HepG2 (cell line): ENCODE data around the gene SAMD10. TPM values are rescaled to one million over a fixed set of nuclear protein-coding genes. Genes with fewer than 3 reads are reported as not detected.

Experiments used
- ATAC-seq: fragments of 200-7000 bp; cut with Tn5 transposase; 3 replicates; pipeline ENCODE4 v1.9.1; 2020; ENCODE audit warnings: mild to moderate bottlenecking, moderate library complexity
- BruUV-seq: library from RNA; stranded (reverse); fragments of 400-500 nt; replicated peaks from 2 replicates; lab custom pipeline; 2021; lab: Mats Ljungman, UMichigan
- CTCF ChIA-PET: fragments of 300-600 bp; formaldehyde crosslinking; extraction: SDS; loops from one replicate; lab custom pipeline; 2021; ENCODE audit warnings: low total read pairs, inconsistent platforms, low intra/inter-chr PET ratio; lab: Yijun Ruan, JAX
- POLR2A ChIA-PET: fragments of 350-600 bp; sonication (Branson Sonifier 250); formaldehyde crosslinking; loops from one replicate; lab custom pipeline; 2020; ENCODE audit warnings: antibody characterized with exemption, inconsistent platforms; lab: Yijun Ruan, JAX
- DNase-seq: peaks from one replicate; pipeline ENCODE4 v3.0.0-alpha.2; 2015; ENCODE audit warnings: low spot score
- FAIRE-seq: peaks from 3 replicates; lab custom pipeline; 2011; peaks lifted over from hg19 to GRCh38; lab: Jason Lieb, UNC
- H2AFZ ChIP-seq: one replicate; pipeline ENCODE4 v1.6.1; 2011; ENCODE audit warnings: low read length, inconsistent platforms
- H3K27ac ChIP-seq: fragments of 300-600 bp; 3 replicates; pipeline ENCODE4 v1.8.0; 2011; ENCODE audit warnings: mixed run types, mild to moderate bottlenecking, mixed read lengths, low read length, inconsistent platforms; ENCODE audit not compliant: insufficient read depth; ENCODE audit errors: extremely low read length
- H3K27me3 ChIP-seq, 2 experiments: fragments of 200-600 bp in 1 of 2; 2 replicates in 1 of 2; 3 replicates in 1 of 2; pipeline versions ENCODE4 v1.6.0 to v1.8.0; 2011; ENCODE audit warnings: low read length in 2 of 2, mild to moderate bottlenecking in 2 of 2, moderate library complexity in 2 of 2, inconsistent platforms in 1 of 2; ENCODE audit not compliant: insufficient read depth in 2 of 2, control insufficient read depth in 1 of 2
- H3K36me3 ChIP-seq, 2 experiments: fragments of 200-600 bp in 1 of 2; replicated peaks in 1 of 2; 2 replicates in 1 of 2; 3 replicates in 1 of 2; pipeline versions ENCODE4 v1.5.1 to v1.8.0; 2011; ENCODE audit warnings: low read length in 2 of 2, inconsistent platforms in 1 of 2; ENCODE audit not compliant: insufficient read depth in 2 of 2, control insufficient read depth in 1 of 2
- H3K4me1 ChIP-seq: 2 replicates; pipeline ENCODE4 v1.5.1; 2012; ENCODE audit warnings: low read length, inconsistent platforms; ENCODE audit not compliant: insufficient read depth
- H3K4me2 ChIP-seq: 2 replicates; pipeline ENCODE4 v1.6.0; 2011; ENCODE audit warnings: low read depth, low read length, inconsistent platforms
- H3K4me3 ChIP-seq, 3 experiments: fragments of 200-600 bp in 1 of 3; sonication (generic), shearing (Covaris generic) in 1 of 3; replicated peaks in 1 of 3; 2 replicates each; pipeline ENCODE4 v1.5.1; 2011 to 2016; ENCODE audit warnings: low read length in 3 of 3, inconsistent platforms in 2 of 3, low read depth in 2 of 3, mild to moderate bottlenecking in 2 of 3, control low read depth in 1 of 3, mixed read lengths in 1 of 3; ENCODE audit not compliant: insufficient read depth in 1 of 3
- H3K79me2 ChIP-seq: one replicate; pipeline ENCODE4 v1.6.1; 2011; ENCODE audit warnings: low read length, inconsistent platforms; ENCODE audit not compliant: insufficient read depth
- H3K9ac ChIP-seq: 2 replicates; pipeline ENCODE4 v1.6.0; 2011; ENCODE audit warnings: mild to moderate bottlenecking, low read depth, low read length, inconsistent platforms; ENCODE audit not compliant: insufficient read depth
- H3K9me3 ChIP-seq: 2 replicates; pipeline ENCODE4 v1.5.1; 2012; ENCODE audit warnings: mild to moderate bottlenecking, low read length
- H4K20me1 ChIP-seq: 2 replicates; pipeline ENCODE4 v1.6.0; 2011; ENCODE audit warnings: inconsistent platforms, mild to moderate bottlenecking, low read length, moderate library complexity; ENCODE audit not compliant: insufficient read depth
- CENPT ChIP-seq: sonication (generic); formaldehyde crosslinking; IDR thresholded peaks from 2 replicates; pipeline ENCODE4 v1.8.0; 2022; ENCODE audit warnings: low read depth, mild to moderate bottlenecking, moderate library complexity, missing genetic modification reagents
- CTCF ChIP-seq: sonication (generic); formaldehyde crosslinking; IDR thresholded peaks from 2 replicates; pipeline ENCODE4 v1.5.0; 2020; ENCODE audit warnings: mild to moderate bottlenecking, missing genetic modification reagents, moderate library complexity
- KAT7 ChIP-seq: IDR thresholded peaks from 2 replicates; pipeline ENCODE4 v1.6.1; 2018; ENCODE audit warnings: borderline replicate concordance, missing compliant biosample characterization
- MAFF ChIP-seq: IDR thresholded peaks from 2 replicates; pipeline ENCODE4 v1.6.1; 2011; ENCODE audit warnings: low read depth, low read length, improper control_type of control experiment
- NCOR1 ChIP-seq: fragments of 200-600 bp; sonication (generic); IDR thresholded peaks from 2 replicates; pipeline ENCODE4 v1.7.0; 2017; ENCODE audit warnings: antibody characterized with exemption, low read length, borderline replicate concordance
- RELA ChIP-seq: sonication (generic); formaldehyde crosslinking; IDR thresholded peaks from 2 replicates; pipeline ENCODE4 v1.4.0; 2020; ENCODE audit warnings: missing genetic modification reagents
- SP2 ChIP-seq: sonication (generic); formaldehyde crosslinking; IDR thresholded peaks from 2 replicates; pipeline ENCODE4 v1.5.1; 2020; ENCODE audit warnings: mild to moderate bottlenecking, missing genetic modification reagents
- UBTF ChIP-seq: sonication (generic); formaldehyde crosslinking; IDR thresholded peaks from 2 replicates; pipeline ENCODE4 v1.4.0; 2020; ENCODE audit warnings: mild to moderate bottlenecking, missing genetic modification reagents
- ZFP41 ChIP-seq: sonication (generic); formaldehyde crosslinking; IDR thresholded peaks from 2 replicates; pipeline ENCODE4 v1.4.0; 2020; ENCODE audit warnings: mild to moderate bottlenecking, missing genetic modification reagents, borderline replicate concordance
- ZNF20 ChIP-seq: sonication (generic); formaldehyde crosslinking; IDR thresholded peaks from 2 replicates; pipeline ENCODE4 v1.4.0; 2020; ENCODE audit warnings: mild to moderate bottlenecking, moderate library complexity, missing genetic modification reagents
- ZNF567 ChIP-seq: sonication (generic); formaldehyde crosslinking; IDR thresholded peaks from 2 replicates; pipeline ENCODE4 v1.8.1; 2023; ENCODE audit warnings: mild to moderate bottlenecking, missing genetic modification reagents, borderline replicate concordance
- ZNF609 ChIP-seq: sonication (generic); formaldehyde crosslinking; IDR thresholded peaks from 2 replicates; pipeline ENCODE4 v1.4.0; 2020; ENCODE audit warnings: mild to moderate bottlenecking, missing genetic modification reagents, borderline replicate concordance
- ZNF660 ChIP-seq: sonication (generic); formaldehyde crosslinking; IDR thresholded peaks from 2 replicates; pipeline ENCODE4 v1.5.1; 2020; ENCODE audit warnings: mild to moderate bottlenecking, low read depth, missing genetic modification reagents, borderline replicate concordance
- ZNF883 ChIP-seq: sonication (generic); formaldehyde crosslinking; IDR thresholded peaks from 2 replicates; pipeline ENCODE4 v1.5.1; 2020; ENCODE audit warnings: mild to moderate bottlenecking, missing genetic modification reagents; ENCODE audit errors: not compliant biosample characterization
- WGBS: methylation state at CpG from one replicate; pipeline ENCODE4 v1.1.6; 2017; ENCODE audit warnings: low lambda C conversion rate; 5-methylcytosine and 5-hydroxymethylcytosine counted together
- in situ Hi-C: cut with HindIII; loops from 2 replicates; pipeline ENCODE4 v1.10.0; 2017; ENCODE audit warnings: low pct_unique_long_range_greater_than_20kb; ENCODE audit not compliant: extremely low pct_ligation_motif_present
- intact Hi-C: fragments of 100-400 bp; cut with micrococcal nuclease; formaldehyde crosslinking; loops from one replicate; pipeline ENCODE4 v1.10.0; 2022; ENCODE audit not compliant: unreplicated experiment
- polyA plus RNA-seq, 8 experiments: library from polyadenylated mRNA; depleted of rRNA in 3 of 8; stranded (reverse) in 7 of 8; unstranded in 1 of 8; fragments of >200 nt; fragmentation: Illumina TruSeq in 4 of 8; extraction: Trizol in 4 of 8; gene quantifications; 2 replicates each; pipeline versions ENCODE4 v1.2.1 to v1.2.3, GENCODE V29; 2011 to 2016; ENCODE audit warnings: low read depth in 4 of 8, missing spikeins in 1 of 8, mixed read lengths in 1 of 8; ENCODE audit not compliant: insufficient read depth in 1 of 8
- total RNA-seq, 5 experiments: library from RNA; depleted of rRNA; stranded (reverse); fragments of >200 nt; fragmentation: Illumina TruSeq; extraction: Trizol; gene quantifications; 2 replicates each; pipeline ENCODE4 v1.2.3, GENCODE V29; 2016; ENCODE audit warnings: low read depth in 1 of 5

The SAMD10 gene
- total and polyA plus RNA-seq, 2 of the 13 experiments (the other 11 are each of a cell fraction or from before 2014, with no cell fraction given), result 6.1 to 11.0 TPM

GRCh38 chr20:63950701-63951397, 28.6 kb downstream of the SAMD10 start:
- in situ Hi-C loops, result no loop called here
- H3K4me3 ChIP-seq, result no peak overlapping the region
- 63% methylated on average over 6 of the region's 20 CpGs for WGBS
- H2AFZ ChIP-seq, result no peak overlapping the region
- H3K9me3 ChIP-seq, result no peaks in the 10 kb centered on the region
- H3K27me3 ChIP-seq, result no peaks in the 10 kb centered on the region
- intact Hi-C loops, result no loop called here
- peak overlapping the region; percentile 4; the same call in 1 of the 2 replicates for H3K4me2 ChIP-seq
- no TSS peak for BruUV-seq
- peak overlapping the region; percentile 10; the same call in 1 of the 2 replicates for H3K9ac ChIP-seq
- FAIRE-seq (no peak), DNase-seq (no peak), ATAC-seq (no peak)
- H4K20me1 ChIP-seq, result peaks cover 88% of the 10 kb centered on the region
- peaks cover 15 to 22% of the 10 kb centered on the region in 2 experiments for H3K36me3 ChIP-seq
- peaks cover 69% of the 10 kb centered on the region for H3K4me1 ChIP-seq
- ChIA-PET POLR2A (interaction anchor here (0.6 to 1.3 kb wide), 2 partner anchors 21 to 105 kb away, joined by 3 to 4 read pairs; no protein-coding TSS in a partner anchor), CTCF (interaction anchor here (1.5 kb wide), 1 partner anchor 23 kb away, joined by 4 read pairs; no protein-coding TSS in a partner anchor)
- H3K27ac ChIP-seq, result peak overlapping the region; percentile 13
- peaks cover 88% of the 10 kb centered on the region for H3K79me2 ChIP-seq
- no peak for TF ChIP-seq CENPT (CRISPR knock-in tag)
- TF ChIP-seq CTCF (CRISPR knock-in tag), result no peak
- no peak for TF ChIP-seq KAT7
- peak; percentile 30 for TF ChIP-seq ZNF883 (CRISPR knock-in tag)
- TF ChIP-seq ZNF660 (CRISPR knock-in tag), result no peak
- TF ChIP-seq RELA (CRISPR knock-in tag), result no peak
- TF ChIP-seq ZNF609 (CRISPR knock-in tag), result no peak
- no peak for TF ChIP-seq NCOR1
- no peak for TF ChIP-seq MAFF
- TF ChIP-seq SP2 (CRISPR knock-in tag), result no peak
- TF ChIP-seq ZFP41 (CRISPR knock-in tag), result peak; percentile 34; the same call in 1 of the 2 replicates
- no peak for TF ChIP-seq ZNF567 (CRISPR knock-in tag)
- peak; percentile 48; the same call in 1 of the 2 replicates for TF ChIP-seq UBTF (CRISPR knock-in tag)
- TF ChIP-seq ZNF20 (CRISPR knock-in tag), result no peak
